HepG2 (cell line): Measurements from ENCODE around the gene APOA1. TPM values are rescaled to one million over a fixed set of nuclear protein-coding genes. Genes with fewer than 3 reads are reported as not detected.

Source experiments
- HDAC2 ChIP-seq: sonication (generic); formaldehyde crosslinking; IDR thresholded peaks from 2 replicates; pipeline ENCODE4 v1.4.0; 2020; ENCODE audit warnings: missing genetic modification reagents
- JARID2 ChIP-seq: sonication (generic); formaldehyde crosslinking; IDR thresholded peaks from 2 replicates; pipeline ENCODE4 v1.8.1; 2023; ENCODE audit warnings: missing genetic modification reagents, inconsistent platforms; ENCODE audit not compliant: insufficient replicate concordance
- KDM1A ChIP-seq: IDR thresholded peaks from 2 replicates; pipeline ENCODE4 v1.6.1; 2016; ENCODE audit warnings: missing compliant biosample characterization
- KMT2B ChIP-seq: IDR thresholded peaks from 2 replicates; pipeline ENCODE4 v1.6.1; 2016; ENCODE audit warnings: missing genetic modification reagents, missing compliant biosample characterization
- MED8 ChIP-seq: sonication (generic); formaldehyde crosslinking; IDR thresholded peaks from 2 replicates; pipeline ENCODE4 v1.8.1; 2023; ENCODE audit warnings: mild to moderate bottlenecking, missing genetic modification reagents; ENCODE audit not compliant: insufficient replicate concordance
- PAX8 ChIP-seq: sonication (generic); formaldehyde crosslinking; IDR thresholded peaks from 2 replicates; pipeline ENCODE4 v1.8.0; 2022; ENCODE audit warnings: mild to moderate bottlenecking, missing genetic modification reagents, borderline replicate concordance
- RXRB ChIP-seq: IDR thresholded peaks from 2 replicates; pipeline ENCODE4 v1.6.1; 2016; ENCODE audit warnings: borderline replicate concordance, missing genetic modification reagents, missing compliant biosample characterization
- ZBTB38 ChIP-seq: sonication (generic); formaldehyde crosslinking; IDR thresholded peaks from 2 replicates; pipeline ENCODE4 v1.5.1; 2020; ENCODE audit warnings: mild to moderate bottlenecking, missing genetic modification reagents
- ZNF136 ChIP-seq: sonication (generic); formaldehyde crosslinking; IDR thresholded peaks from 2 replicates; pipeline ENCODE4 v1.8.1; 2022; ENCODE audit warnings: low read depth, mild to moderate bottlenecking, moderate library complexity, missing genetic modification reagents
- ZNF274 ChIP-seq: sonication (generic); formaldehyde crosslinking; IDR thresholded peaks from 2 replicates; pipeline ENCODE4 v1.5.1; 2020; ENCODE audit warnings: mild to moderate bottlenecking, missing genetic modification reagents
- ZNF547 ChIP-seq: sonication (generic); formaldehyde crosslinking; IDR thresholded peaks from 2 replicates; pipeline ENCODE4 v1.5.1; 2020; ENCODE audit warnings: mild to moderate bottlenecking, missing genetic modification reagents
- ZNF572 ChIP-seq: sonication (generic); formaldehyde crosslinking; IDR thresholded peaks from 2 replicates; pipeline ENCODE4 v1.5.1; 2020; ENCODE audit warnings: mild to moderate bottlenecking, missing genetic modification reagents
- ZNF629 ChIP-seq: sonication (generic); formaldehyde crosslinking; conservative IDR thresholded peaks from 2 replicates; pipeline ENCODE4 v1.5.0; 2020; ENCODE audit warnings: missing genetic modification reagents
- ZNF777 ChIP-seq: sonication (generic); formaldehyde crosslinking; IDR thresholded peaks from 2 replicates; pipeline ENCODE4 v1.4.0; 2020; ENCODE audit warnings: missing genetic modification reagents
- ZNF816 ChIP-seq: sonication (generic); formaldehyde crosslinking; IDR thresholded peaks from 2 replicates; pipeline ENCODE4 v1.8.0; 2022; ENCODE audit warnings: missing genetic modification reagents, mild to moderate bottlenecking, borderline replicate concordance
- ZZZ3 ChIP-seq: sonication (generic); formaldehyde crosslinking; IDR thresholded peaks from 2 replicates; pipeline ENCODE4 v1.4.0; 2020; ENCODE audit warnings: missing genetic modification reagents, mild to moderate bottlenecking, borderline replicate concordance
- polyA plus RNA-seq, 8 experiments: library from polyadenylated mRNA; depleted of rRNA in 3 of 8; stranded (reverse) in 7 of 8; unstranded in 1 of 8; fragments of >200 nt; fragmentation: Illumina TruSeq in 4 of 8; extraction: Trizol in 4 of 8; gene quantifications; 2 replicates each; pipeline versions ENCODE4 v1.2.1 to v1.2.3, GENCODE V29; 2011 to 2016; ENCODE audit warnings: low read depth in 4 of 8, missing spikeins in 1 of 8, mixed read lengths in 1 of 8; ENCODE audit not compliant: insufficient read depth in 1 of 8
- total RNA-seq, 5 experiments: library from RNA; depleted of rRNA; stranded (reverse); fragments of >200 nt; fragmentation: Illumina TruSeq; extraction: Trizol; gene quantifications; 2 replicates each; pipeline ENCODE4 v1.2.3, GENCODE V29; 2016; ENCODE audit warnings: low read depth in 1 of 5
- TF ChIP-seq, protein P1 (sequence below): sonication (generic); formaldehyde crosslinking; IDR thresholded peaks from 2 replicates; pipeline ENCODE4 v1.5.0; 2020; ENCODE audit warnings: missing genetic modification reagents
- TF ChIP-seq, protein P2 (sequence below): fragments of 450-650 bp; IDR thresholded peaks from 2 replicates; pipeline ENCODE4 v1.6.1; 2016
- TF ChIP-seq, protein P3 (sequence below): sonication (generic); formaldehyde crosslinking; IDR thresholded peaks from 2 replicates; pipeline ENCODE4 v1.5.1; 2020; ENCODE audit warnings: missing genetic modification reagents, mild to moderate bottlenecking, borderline replicate concordance
- TF ChIP-seq, protein P4 (sequence below): sonication (generic); formaldehyde crosslinking; IDR thresholded peaks from 2 replicates; pipeline ENCODE4 v1.5.0; 2020; ENCODE audit warnings: mild to moderate bottlenecking, missing genetic modification reagents

The APOA1 gene
- total and polyA plus RNA-seq, 2 of the 13 experiments (the other 11 are each of a cell fraction or from before 2014, with no cell fraction given), result 1,973 to 5,485 TPM

DNA sequence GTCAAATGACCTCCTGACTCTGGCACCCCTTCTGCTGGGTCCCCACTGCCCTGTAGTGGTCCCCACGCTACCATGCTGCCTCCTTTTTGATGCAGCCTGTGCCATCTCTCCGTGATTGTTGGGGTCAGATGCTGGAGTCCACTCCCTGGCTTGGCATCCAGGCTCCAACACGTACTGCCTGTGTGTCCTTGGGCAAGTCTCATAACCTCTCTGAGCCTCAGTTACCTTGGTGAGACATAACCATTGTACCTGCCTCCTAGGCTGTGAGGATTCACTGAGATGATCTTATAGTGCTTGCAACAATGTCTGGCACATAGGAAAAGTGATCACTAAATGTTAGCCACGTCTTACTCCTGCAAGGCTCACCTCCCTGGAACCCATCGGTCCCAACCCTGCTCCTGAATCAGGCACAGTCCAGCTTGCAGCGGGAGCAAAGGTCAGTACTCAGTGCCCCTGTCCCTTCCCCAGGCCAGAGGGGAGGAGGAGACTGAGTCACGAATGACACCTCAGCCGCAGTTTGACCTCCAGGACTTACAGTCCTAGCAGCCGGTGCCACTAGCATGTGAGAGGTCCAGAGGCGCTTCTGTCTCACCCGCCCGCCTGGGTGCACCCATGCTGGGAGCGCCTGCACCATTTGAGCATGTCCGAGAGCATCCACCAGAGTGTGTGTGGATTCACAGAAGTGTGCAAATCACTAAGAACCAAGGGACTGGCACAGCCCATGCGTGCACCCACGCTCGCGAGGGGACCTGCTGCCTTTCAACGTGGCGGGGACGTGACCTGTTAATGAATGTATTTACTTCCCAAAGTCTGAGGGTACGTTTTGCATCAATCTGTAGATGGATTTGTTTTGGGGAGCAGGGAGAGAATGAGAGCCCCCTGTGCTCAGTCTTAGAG is 11.3 kb downstream of the APOA1 start (continued):
- TF ChIP-seq, protein P1, sequence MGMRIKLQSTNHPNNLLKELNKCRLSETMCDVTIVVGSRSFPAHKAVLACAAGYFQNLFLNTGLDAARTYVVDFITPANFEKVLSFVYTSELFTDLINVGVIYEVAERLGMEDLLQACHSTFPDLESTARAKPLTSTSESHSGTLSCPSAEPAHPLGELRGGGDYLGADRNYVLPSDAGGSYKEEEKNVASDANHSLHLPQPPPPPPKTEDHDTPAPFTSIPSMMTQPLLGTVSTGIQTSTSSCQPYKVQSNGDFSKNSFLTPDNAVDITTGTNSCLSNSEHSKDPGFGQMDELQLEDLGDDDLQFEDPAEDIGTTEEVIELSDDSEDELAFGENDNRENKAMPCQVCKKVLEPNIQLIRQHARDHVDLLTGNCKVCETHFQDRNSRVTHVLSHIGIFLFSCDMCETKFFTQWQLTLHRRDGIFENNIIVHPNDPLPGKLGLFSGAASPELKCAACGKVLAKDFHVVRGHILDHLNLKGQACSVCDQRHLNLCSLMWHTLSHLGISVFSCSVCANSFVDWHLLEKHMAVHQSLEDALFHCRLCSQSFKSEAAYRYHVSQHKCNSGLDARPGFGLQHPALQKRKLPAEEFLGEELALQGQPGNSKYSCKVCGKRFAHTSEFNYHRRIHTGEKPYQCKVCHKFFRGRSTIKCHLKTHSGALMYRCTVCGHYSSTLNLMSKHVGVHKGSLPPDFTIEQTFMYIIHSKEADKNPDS (CRISPR knock-in tag), result 0 out of 2 replicates have a peak, but pooled peaks have one; percentile 6
- TF ChIP-seq, protein P2, sequence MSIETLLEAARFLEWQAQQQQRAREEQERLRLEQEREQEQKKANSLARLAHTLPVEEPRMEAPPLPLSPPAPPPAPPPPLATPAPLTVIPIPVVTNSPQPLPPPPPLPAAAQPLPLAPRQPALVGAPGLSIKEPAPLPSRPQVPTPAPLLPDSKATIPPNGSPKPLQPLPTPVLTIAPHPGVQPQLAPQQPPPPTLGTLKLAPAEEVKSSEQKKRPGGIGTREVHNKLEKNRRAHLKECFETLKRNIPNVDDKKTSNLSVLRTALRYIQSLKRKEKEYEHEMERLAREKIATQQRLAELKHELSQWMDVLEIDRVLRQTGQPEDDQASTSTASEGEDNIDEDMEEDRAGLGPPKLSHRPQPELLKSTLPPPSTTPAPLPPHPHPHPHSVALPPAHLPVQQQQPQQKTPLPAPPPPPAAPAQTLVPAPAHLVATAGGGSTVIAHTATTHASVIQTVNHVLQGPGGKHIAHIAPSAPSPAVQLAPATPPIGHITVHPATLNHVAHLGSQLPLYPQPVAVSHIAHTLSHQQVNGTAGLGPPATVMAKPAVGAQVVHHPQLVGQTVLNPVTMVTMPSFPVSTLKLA, result no peak
- TF ChIP-seq ZNF547 (CRISPR knock-in tag), result no peak
- peak; percentile 54; the same call in 1 of the 2 replicates for TF ChIP-seq ZNF136 (CRISPR knock-in tag)
- TF ChIP-seq, protein P3, sequence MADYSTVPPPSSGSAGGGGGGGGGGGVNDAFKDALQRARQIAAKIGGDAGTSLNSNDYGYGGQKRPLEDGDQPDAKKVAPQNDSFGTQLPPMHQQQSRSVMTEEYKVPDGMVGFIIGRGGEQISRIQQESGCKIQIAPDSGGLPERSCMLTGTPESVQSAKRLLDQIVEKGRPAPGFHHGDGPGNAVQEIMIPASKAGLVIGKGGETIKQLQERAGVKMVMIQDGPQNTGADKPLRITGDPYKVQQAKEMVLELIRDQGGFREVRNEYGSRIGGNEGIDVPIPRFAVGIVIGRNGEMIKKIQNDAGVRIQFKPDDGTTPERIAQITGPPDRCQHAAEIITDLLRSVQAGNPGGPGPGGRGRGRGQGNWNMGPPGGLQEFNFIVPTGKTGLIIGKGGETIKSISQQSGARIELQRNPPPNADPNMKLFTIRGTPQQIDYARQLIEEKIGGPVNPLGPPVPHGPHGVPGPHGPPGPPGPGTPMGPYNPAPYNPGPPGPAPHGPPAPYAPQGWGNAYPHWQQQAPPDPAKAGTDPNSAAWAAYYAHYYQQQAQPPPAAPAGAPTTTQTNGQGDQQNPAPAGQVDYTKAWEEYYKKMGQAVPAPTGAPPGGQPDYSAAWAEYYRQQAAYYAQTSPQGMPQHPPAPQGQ (CRISPR knock-in tag), result no peak
- TF ChIP-seq ZZZ3 (CRISPR knock-in tag), result no peak
- TF ChIP-seq ZNF816 (CRISPR knock-in tag), result no peak
- TF ChIP-seq ZNF777 (CRISPR knock-in tag), result no peak
- no peak for TF ChIP-seq ZNF572
- TF ChIP-seq KMT2B, result no peak
- no peak for TF ChIP-seq JARID2 (CRISPR knock-in tag)
- TF ChIP-seq MED8 (CRISPR knock-in tag), result no peak
- TF ChIP-seq HDAC2, result no peak; the same call in 1 of the 2 replicates
- TF ChIP-seq ZNF274 (CRISPR knock-in tag), result no peak
- TF ChIP-seq, protein P4, sequence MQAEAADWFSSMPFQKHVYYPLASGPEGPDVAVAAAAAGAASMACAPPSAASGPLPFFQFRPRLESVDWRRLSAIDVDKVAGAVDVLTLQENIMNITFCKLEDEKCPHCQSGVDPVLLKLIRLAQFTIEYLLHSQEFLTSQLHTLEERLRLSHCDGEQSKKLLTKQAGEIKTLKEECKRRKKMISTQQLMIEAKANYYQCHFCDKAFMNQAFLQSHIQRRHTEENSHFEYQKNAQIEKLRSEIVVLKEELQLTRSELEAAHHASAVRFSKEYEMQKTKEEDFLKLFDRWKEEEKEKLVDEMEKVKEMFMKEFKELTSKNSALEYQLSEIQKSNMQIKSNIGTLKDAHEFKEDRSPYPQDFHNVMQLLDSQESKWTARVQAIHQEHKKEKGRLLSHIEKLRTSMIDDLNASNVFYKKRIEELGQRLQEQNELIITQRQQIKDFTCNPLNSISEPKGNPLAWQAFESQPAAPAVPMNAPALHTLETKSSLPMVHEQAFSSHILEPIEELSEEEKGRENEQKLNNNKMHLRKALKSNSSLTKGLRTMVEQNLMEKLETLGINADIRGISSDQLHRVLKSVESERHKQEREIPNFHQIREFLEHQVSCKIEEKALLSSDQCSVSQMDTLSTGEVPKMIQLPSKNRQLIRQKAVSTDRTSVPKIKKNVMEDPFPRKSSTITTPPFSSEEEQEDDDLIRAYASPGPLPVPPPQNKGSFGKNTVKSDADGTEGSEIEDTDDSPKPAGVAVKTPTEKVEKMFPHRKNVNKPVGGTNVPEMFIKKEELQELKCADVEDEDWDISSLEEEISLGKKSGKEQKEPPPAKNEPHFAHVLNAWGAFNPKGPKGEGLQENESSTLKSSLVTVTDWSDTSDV (CRISPR knock-in tag), result peak; percentile 78; the same call in 1 of the 2 replicates
- TF ChIP-seq PAX8 (CRISPR knock-in tag), result peak; percentile 7
- peak; percentile 45; the same call in 1 of the 2 replicates for TF ChIP-seq RXRB (CRISPR knock-in tag)
- TF ChIP-seq KDM1A, result peak; percentile 68; the same call in 1 of the 2 replicates
- no peak; the same call in 1 of the 2 replicates for TF ChIP-seq ZNF629
- TF ChIP-seq ZBTB38, result no peak
